GM19351 (cell line): ENCODE data around the gene DCBLD1.
A peak's percentile ranks its signal among the peaks of the same experiment; 100 is the strongest.
"Not testable (repeated sequence)": the region's sequence is repeated elsewhere in the genome, so short reads cannot be mapped to it uniquely, and the experiment has no call there.

Source experiments
- ATAC-seq: cut with Tn5 transposase; IDR thresholded peaks from one replicate; pipeline ENCODE4 v1.9.1; 2021; ENCODE audit warnings: mild to moderate bottlenecking, moderate library complexity; ENCODE audit not compliant: unreplicated experiment

Gene DCBLD1

GRCh38 chr6:117496383-117496990 lies 14.0 kb downstream of the DCBLD1 start:
- ATAC-seq = peak; percentile 42

GRCh38 chr6:117497237-117497636 lies 14.8 kb downstream of the DCBLD1 start:
- no peak for ATAC-seq

DNA sequence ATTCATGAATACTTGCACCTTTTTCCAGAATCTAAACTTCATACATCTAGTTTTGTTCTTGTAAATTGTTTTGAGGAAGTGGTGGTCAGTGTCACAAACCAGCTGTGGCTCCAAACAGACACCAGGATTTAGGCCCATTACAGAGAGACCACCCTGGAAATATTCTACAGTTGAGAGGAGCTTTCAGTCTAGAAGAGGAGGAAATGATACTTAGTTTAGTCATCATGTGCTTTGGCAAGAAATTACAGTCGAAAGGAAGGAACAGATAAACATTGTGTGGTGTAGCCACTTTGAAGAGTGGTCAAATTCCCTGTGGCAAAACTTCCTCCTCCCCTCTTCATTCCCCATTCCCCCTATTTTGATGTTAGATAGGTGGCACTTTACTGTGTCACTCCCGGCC lies 15.7 kb downstream of the DCBLD1 start:
- ATAC-seq = peak; percentile 56

DNA sequence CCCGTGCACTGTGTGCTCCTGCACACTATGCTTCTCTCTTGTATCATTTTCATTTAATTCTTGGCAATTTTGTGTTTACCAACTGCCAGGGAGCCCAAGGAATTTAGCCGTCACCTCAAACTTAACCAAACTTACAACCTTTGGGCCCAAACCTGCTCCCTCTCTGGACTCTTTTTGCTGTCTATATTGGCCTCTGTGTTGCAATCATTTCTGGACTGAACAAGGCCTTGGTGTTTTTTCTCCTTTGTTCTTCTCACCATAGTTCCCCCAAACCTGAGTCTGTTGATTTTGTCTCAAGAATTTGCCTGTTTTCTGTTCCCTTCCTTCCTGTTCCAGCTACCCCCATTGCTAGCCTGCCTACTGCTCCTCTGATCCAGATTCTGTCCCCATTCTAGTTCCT lies 19.2 kb downstream of the DCBLD1 start:
- ATAC-seq = no peak

- ATAC-seq = no peak
These were observed 20.1 kb downstream of the DCBLD1 start for GRCh38 chr6:117502580-117502979.

- no peak for ATAC-seq
These were observed 20.7 kb downstream of the DCBLD1 start for GRCh38 chr6:117503211-117503610.

GRCh38 chr6:117504478-117505144 lies 22.1 kb downstream of the DCBLD1 start:
- ATAC-seq = no peak

- no peak for ATAC-seq
These were observed 22.8 kb downstream of the DCBLD1 start for GRCh38 chr6:117505311-117505710.

DNA sequence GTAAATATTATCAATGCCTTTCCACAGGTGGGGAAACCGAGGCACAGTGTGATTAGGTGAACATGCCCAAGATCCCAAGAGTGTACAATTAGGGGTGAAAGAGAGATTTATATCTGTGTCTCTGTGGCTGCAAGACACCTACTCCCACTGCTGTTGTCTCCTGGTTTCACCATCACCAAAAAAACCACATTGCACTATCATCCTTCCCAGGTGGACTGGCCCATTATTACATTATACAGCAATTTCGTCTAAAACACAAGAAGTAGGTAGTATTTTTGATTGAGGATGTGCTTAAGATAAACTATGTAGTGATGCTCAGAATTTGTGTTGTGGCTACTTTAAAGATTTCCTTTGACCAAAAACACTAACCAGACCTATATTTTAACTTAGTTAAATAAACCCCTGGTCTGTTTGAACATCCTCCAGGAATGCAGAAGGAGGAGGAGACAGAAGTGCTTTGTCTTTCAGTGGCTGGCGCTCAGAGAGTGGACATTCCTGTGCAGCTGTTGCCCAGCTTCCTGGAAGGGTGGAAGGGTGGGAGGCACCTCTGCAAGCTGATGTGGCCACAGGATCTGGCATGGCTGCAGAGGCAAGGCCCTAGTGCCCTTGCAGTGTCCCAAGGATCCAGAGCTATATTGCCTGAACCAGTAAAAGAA lies 23.8 kb downstream of the DCBLD1 start:
- ATAC-seq = no peak

- ATAC-seq = no peak
These were observed 24.4 kb downstream of the DCBLD1 start for GRCh38 chr6:117506907-117507306.

DNA sequence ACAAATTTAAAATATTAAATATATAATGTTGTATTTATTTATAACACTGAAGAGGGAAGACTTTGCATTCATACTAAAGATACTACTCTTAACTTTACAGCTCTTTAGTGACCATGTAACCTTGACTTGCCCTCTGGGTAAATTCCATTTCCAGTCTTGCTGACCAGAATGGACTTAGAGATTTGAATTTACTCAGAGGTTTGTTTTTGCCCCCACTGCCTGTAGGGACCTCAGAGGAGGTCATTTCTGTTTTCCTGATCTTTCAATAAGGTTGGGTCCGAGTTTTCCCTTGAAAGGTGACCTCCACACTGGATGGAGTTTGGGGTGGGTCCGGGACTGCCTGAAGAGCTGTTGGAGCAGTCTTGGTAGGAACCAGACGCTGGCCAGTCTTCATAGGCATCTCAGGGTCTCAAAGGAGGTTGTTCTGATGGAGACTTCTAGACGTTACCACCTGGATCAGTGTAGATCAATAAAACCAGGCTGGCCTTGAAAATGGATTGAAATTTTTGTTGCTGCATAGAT lies 26.0 kb downstream of the DCBLD1 start:
- ATAC-seq = no peak

GRCh38 chr6:117509021-117509420 lies 26.5 kb downstream of the DCBLD1 start:
- ATAC-seq = no peak

- no peak for ATAC-seq
These were observed 29.8 kb downstream of the DCBLD1 start for GRCh38 chr6:117512056-117512828.

GRCh38 chr6:117512987-117513573 lies 30.6 kb downstream of the DCBLD1 start:
- no peak for ATAC-seq

DNA sequence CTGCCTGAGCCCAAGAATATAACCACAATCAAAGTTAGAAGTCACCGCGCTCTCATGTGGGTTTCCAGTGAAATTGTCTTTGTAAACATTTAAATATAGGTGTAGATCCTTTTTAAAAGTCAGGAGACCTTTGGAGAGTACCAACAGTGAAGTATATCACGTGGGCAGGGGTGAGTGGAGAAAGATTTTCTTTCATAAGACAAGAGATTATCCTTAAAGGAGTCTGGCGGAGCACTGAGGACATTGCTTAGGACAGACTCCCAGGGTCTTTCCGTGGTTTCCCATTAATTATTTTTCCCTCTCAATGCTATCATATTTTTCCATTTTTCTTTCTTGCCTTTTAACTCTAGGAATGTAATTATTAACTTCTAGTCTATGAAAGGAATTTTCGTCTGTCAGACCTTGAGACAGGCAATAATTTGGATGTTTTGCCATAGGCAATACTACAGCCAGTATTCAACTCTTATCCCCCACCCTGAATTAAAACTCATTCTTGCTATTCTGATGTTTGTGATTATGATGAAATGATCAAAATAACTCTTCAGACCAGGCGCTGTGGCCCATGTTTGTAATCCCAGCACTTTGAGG lies 31.4 kb downstream of the DCBLD1 start:
- no peak for ATAC-seq

DNA sequence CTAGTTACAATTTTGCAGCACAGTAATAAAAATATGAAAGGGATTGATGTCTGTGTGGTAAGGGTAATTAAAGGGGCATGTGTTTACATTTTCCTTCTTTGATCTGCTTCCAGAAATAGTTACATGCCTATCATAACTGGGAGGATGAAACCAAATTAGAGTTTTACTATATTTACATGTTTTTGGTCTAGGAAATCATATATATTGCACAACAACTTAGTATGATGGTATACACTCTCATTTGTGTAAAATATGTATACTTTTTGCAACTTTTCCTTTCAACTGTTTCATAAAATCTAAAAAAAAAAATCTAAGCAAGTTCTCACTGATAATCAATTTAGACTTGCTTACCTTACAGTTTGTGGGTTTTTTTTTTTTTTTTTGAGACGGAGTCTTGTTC lies 32.2 kb downstream of the DCBLD1 start:
- no peak for ATAC-seq

DNA sequence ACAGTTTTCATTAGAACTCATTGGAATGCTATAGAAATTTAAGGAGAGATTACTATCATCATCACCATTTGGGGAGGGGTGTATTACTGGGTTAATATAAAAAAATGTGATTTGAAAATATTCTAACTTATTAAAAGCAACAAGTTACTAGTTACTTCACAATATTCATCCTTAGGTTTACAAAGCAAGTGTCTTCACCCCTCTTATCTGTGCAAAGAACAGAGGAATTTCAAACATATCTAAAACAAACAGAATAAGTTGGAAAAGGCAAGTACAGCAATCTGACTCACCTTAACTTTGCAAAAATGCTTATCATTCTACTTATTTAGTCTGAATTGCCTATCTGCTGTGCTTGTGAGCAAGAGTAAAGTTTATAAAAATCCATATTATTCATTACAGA lies 32.9 kb downstream of the DCBLD1 start:
- no peak for ATAC-seq

DNA sequence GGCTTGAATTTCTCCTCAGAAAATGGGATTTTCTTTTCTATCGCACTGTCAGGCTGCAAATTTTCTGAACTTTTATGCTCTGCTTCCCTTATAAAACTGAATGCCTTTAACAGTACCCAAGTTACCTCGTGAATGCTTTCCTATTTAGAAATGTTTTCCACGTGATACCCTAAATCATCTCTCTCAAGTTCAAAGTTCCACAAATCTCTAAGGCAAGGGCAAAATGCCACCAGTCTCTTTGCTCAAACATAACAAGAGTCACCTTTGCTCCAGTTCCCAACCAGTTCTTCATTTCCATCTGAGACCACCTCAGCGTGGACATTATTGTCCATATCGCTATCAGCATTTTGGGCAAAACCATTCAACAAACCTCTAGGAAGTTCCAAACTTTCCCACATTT lies 35.5 kb downstream of the DCBLD1 start:
- not testable (repeated sequence) for ATAC-seq

GRCh38 chr6:117518870-117519269 lies 36.4 kb downstream of the DCBLD1 start:
- no peak for ATAC-seq

GRCh38 chr6:117520603-117521395 lies 38.3 kb downstream of the DCBLD1 start:
- ATAC-seq = no peak
